Endodermal cell (in vitro differentiated cells): Measurements from ENCODE around the gene ST3GAL4. TPM values are rescaled to one million over a fixed set of nuclear protein-coding genes. Genes with fewer than 3 reads are reported as not detected.

Experiments
- DNase-seq: peaks from one replicate; pipeline ENCODE4 v3.0.0-alpha.2; 2017
- H3K27ac ChIP-seq: 2 replicates; pipeline ENCODE4 v1.5.1; 2013; ENCODE audit warnings: mild to moderate bottlenecking, low read depth, low read length, moderate library complexity
- H3K27me3 ChIP-seq: 2 replicates; pipeline ENCODE4 v1.6.1; 2013; ENCODE audit warnings: mild to moderate bottlenecking, low read length, moderate library complexity; ENCODE audit not compliant: insufficient read depth, control insufficient read depth, poor library complexity, severe bottlenecking
- H3K36me3 ChIP-seq: 2 replicates; pipeline ENCODE4 v1.7.0; 2013; ENCODE audit warnings: mild to moderate bottlenecking, low read length, moderate library complexity; ENCODE audit not compliant: control insufficient read depth, insufficient read depth
- H3K4me1 ChIP-seq: one replicate; pipeline ENCODE4 v1.7.0; 2013; ENCODE audit warnings: low read length; ENCODE audit not compliant: control insufficient read depth, insufficient read depth
- H3K4me3 ChIP-seq: 2 replicates; pipeline ENCODE4 v1.5.1; 2013; ENCODE audit warnings: mild to moderate bottlenecking, low read length, moderate library complexity
- H3K9ac ChIP-seq: 2 replicates; pipeline ENCODE4 v1.6.1; 2013; ENCODE audit warnings: mild to moderate bottlenecking, low read length, moderate library complexity; ENCODE audit not compliant: poor library complexity, severe bottlenecking; ENCODE audit errors: extremely low read depth
- H3K9me3 ChIP-seq: 2 replicates; pipeline ENCODE4 v1.6.1; 2013; ENCODE audit warnings: mild to moderate bottlenecking, low read length, moderate library complexity; ENCODE audit not compliant: control insufficient read depth
- H3K27ac Mint-ChIP-seq: 2 replicates; pipeline ENCODE4 v1.8.0; 2020; ENCODE audit warnings: mixed read lengths
- H3K27me3 Mint-ChIP-seq: 2 replicates; pipeline ENCODE4 v1.8.0; 2021; ENCODE audit warnings: mild to moderate bottlenecking, mixed read lengths; ENCODE audit not compliant: insufficient read depth
- H3K36me3 Mint-ChIP-seq: 2 replicates; pipeline ENCODE4 v1.8.0; 2020; ENCODE audit warnings: low read depth, mixed read lengths
- H3K4me1 Mint-ChIP-seq: 2 replicates; pipeline ENCODE4 v1.8.0; 2020; ENCODE audit warnings: mixed read lengths
- H3K4me3 Mint-ChIP-seq: 2 replicates; pipeline ENCODE4 v1.8.0; 2020; ENCODE audit warnings: mild to moderate bottlenecking, moderate library complexity, mixed read lengths
- H3K9me3 Mint-ChIP-seq: 2 replicates; pipeline ENCODE4 v1.8.0; 2020; ENCODE audit warnings: mild to moderate bottlenecking, mixed read lengths
- WGBS, 2 experiments: methylation state at CpG; one replicate each; pipeline versions ENCODE4 v1.1.5 to v1.1.7; 2013; ENCODE audit warnings: missing lambda C conversion rate in 2 of 2, mixed read lengths in 1 of 2; ENCODE audit not compliant: insufficient coverage in 1 of 2, insufficient read length in 1 of 2; 5-methylcytosine and 5-hydroxymethylcytosine counted together
- total RNA-seq, 2 donors: library from RNA; stranded (reverse); fragmentation: NEBNext Ultra II Directional in 1 of 2; extraction: Animal tissue kit (Norgen Biotek cat#: 25700) in 1 of 2; gene quantifications; 2 replicates in 1 of 2; 3 replicates in 1 of 2; pipeline ENCODE4 v1.2.1, GENCODE V29; 2021
- TF ChIP-seq, protein P1 (sequence below): fragments of 200-600 bp; sonication (generic); conservative IDR thresholded peaks from 2 replicates; pipeline ENCODE4 v1.5.0; 2021; ENCODE audit warnings: antibody characterized with exemption, mild to moderate bottlenecking

Gene ST3GAL4
- total RNA-seq, 2 donors from 2014 or later: 16.5 to 21.5 TPM

DNA sequence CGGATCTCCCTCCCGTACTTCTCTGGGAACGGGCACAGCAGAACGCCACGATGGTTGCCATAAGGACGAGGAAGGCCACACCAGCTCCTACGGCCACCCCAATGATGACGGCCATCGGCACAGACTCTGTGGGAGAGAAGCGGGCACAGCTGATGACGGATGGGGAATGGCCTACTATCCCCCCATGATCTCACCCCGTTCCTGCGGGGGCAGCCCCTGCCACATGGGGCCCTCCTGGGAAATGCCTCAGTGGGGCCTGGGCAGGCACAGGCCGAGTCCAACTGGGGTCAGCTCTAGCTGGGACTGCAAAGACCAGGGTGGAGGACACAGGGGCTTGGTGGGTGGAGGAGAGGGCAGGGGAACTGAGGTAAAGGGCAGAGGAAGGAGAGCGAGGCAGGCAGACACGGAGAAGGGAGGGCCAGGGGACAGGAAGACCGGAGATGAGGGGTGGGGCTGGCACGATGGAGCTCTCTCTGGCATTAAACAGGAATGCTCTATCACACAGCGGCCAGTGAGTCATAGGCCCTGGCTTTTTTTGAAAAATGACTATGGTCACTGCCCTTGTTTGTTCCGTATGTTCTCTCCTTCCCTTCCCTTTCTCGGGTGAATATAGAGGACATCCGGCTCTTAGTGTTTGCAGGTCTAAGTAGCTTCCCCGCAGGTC lies 76.0 kb downstream of the ST3GAL4 start:
- Histone ChIP-seq H3K9ac (no peak overlapping the region), H3K4me1 (no peaks in the 10 kb centered on the region), H3K4me3 (no peak overlapping the region), H3K36me3 (no peaks in the 10 kb centered on the region), H3K27me3 (no peaks in the 10 kb centered on the region), H3K27ac (no peak overlapping the region), H3K9me3 (no peaks in the 10 kb centered on the region)
- Mint-ChIP-seq H3K9me3 (no peaks in the 10 kb centered on the region), H3K36me3 (no peaks in the 10 kb centered on the region), H3K27ac (no peak overlapping the region), H3K4me3 (no peak overlapping the region), H3K4me1 (peaks cover 12% of the 10 kb centered on the region), H3K27me3 (peaks cover 5% of the 10 kb centered on the region)
- WGBS, 2 experiments: 89 to 94% methylated on average over 19 to 23 of the region's 23 CpGs
- TF ChIP-seq, protein P1, sequence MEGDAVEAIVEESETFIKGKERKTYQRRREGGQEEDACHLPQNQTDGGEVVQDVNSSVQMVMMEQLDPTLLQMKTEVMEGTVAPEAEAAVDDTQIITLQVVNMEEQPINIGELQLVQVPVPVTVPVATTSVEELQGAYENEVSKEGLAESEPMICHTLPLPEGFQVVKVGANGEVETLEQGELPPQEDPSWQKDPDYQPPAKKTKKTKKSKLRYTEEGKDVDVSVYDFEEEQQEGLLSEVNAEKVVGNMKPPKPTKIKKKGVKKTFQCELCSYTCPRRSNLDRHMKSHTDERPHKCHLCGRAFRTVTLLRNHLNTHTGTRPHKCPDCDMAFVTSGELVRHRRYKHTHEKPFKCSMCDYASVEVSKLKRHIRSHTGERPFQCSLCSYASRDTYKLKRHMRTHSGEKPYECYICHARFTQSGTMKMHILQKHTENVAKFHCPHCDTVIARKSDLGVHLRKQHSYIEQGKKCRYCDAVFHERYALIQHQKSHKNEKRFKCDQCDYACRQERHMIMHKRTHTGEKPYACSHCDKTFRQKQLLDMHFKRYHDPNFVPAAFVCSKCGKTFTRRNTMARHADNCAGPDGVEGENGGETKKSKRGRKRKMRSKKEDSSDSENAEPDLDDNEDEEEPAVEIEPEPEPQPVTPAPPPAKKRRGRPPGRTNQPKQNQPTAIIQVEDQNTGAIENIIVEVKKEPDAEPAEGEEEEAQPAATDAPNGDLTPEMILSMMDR: no peak
- DNase-seq: no peak

GRCh38 chr11:126432065-126432461 lies 76.6 kb downstream of the ST3GAL4 start:
- WGBS, 2 experiments: 76% methylated on average over 3 of the region's 3 CpGs; no CpG with 5 or more reads in 1 of the 2 experiments
- peaks cover 12% of the 10 kb centered on the region for H3K4me1 Mint-ChIP-seq

GRCh38 chr11:126432525-126432924 lies 77.0 kb downstream of the ST3GAL4 start:
- TF ChIP-seq, protein P1: no peak
- Mint-ChIP-seq H3K4me3 (no peak overlapping the region), H3K27me3 (peaks cover 2% of the 10 kb centered on the region), H3K36me3 (no peaks in the 10 kb centered on the region), H3K27ac (no peak overlapping the region), H3K4me1 (peaks cover 12% of the 10 kb centered on the region), H3K9me3 (no peaks in the 10 kb centered on the region)
- H3K27ac ChIP-seq: no peak overlapping the region
- H3K4me3 ChIP-seq: no peak overlapping the region
- DNase-seq: no peak
- H3K9ac ChIP-seq: no peak overlapping the region
- no peaks in the 10 kb centered on the region for H3K4me1 ChIP-seq
- H3K27me3 ChIP-seq: no peaks in the 10 kb centered on the region
- no peaks in the 10 kb centered on the region for H3K9me3 ChIP-seq
- 92 to 96% methylated on average over 3 to 6 of the region's 6 CpGs for WGBS, 2 experiments
- no peaks in the 10 kb centered on the region for H3K36me3 ChIP-seq

More at GRCh38 chr11:126432065-126432461, 76.6 kb downstream of the ST3GAL4 start:
- no peaks in the 10 kb centered on the region for H3K4me1 ChIP-seq
- no peaks in the 10 kb centered on the region for H3K9me3 Mint-ChIP-seq
- no peak overlapping the region for H3K27ac Mint-ChIP-seq
- H3K36me3 Mint-ChIP-seq: no peaks in the 10 kb centered on the region
- TF ChIP-seq, protein P1: no peak
- H3K4me3 ChIP-seq: no peak overlapping the region
- no peaks in the 10 kb centered on the region for H3K9me3 ChIP-seq
- no peak overlapping the region for H3K9ac ChIP-seq
- H3K27me3 Mint-ChIP-seq: peaks cover 5% of the 10 kb centered on the region
- H3K36me3 ChIP-seq: no peaks in the 10 kb centered on the region
- no peaks in the 10 kb centered on the region for H3K27me3 ChIP-seq
- no peak overlapping the region for H3K4me3 Mint-ChIP-seq
- DNase-seq: peak; percentile 39
- no peak overlapping the region for H3K27ac ChIP-seq
